Stomach (tissue), 9 donors: ENCODE measurements around the gene GCNT1. TPM values are rescaled to one million over a fixed set of nuclear protein-coding genes. Genes with fewer than 3 reads are reported as not detected.

Experiments
- DNase-seq, 2 donors: peaks; one replicate each; pipeline versions ENCODE4 v3.0.0 to v3.0.0-alpha.2; 2013 to 2019
- H3K27ac ChIP-seq, 5 donors: fragments of 200-600 bp in 4 of 5; sonication (generic) in 4 of 5; one replicate each; pipeline ENCODE4 v1.5.1; 2013 to 2019; ENCODE audit warnings: mild to moderate bottlenecking in 1 of 5, moderate library complexity in 1 of 5
- H3K27me3 ChIP-seq, 3 donors: fragments of 200-600 bp; sonication (generic); one replicate each; pipeline ENCODE4 v1.5.1; 2017 to 2019; ENCODE audit warnings: mixed run types in 1 of 3
- H3K36me3 ChIP-seq, 4 donors: fragments of 200-600 bp; sonication (generic); 1 replicate in 3 of 4; 2 replicates in 1 of 4; pipeline ENCODE4 v1.5.1; 2016 to 2019
- H3K4me1 ChIP-seq, 4 donors: fragments of 200-600 bp; sonication (generic); one replicate each; pipeline ENCODE4 v1.5.1; 2016 to 2019
- H3K4me3 ChIP-seq, 4 donors: fragments of 200-600 bp; sonication (generic) in 3 of 4; one replicate each; pipeline ENCODE4 v1.5.1; 2016 to 2019; ENCODE audit warnings: mild to moderate bottlenecking in 1 of 4
- H3K9me3 ChIP-seq, 4 donors: fragments of 200-600 bp; sonication (generic); one replicate each; pipeline ENCODE4 v1.5.1; 2016 to 2019
- CTCF ChIP-seq, 7 experiments: fragments of 450-650 bp in 4 of 7; fragments of 200-600 bp in 3 of 7; sonication (generic) in 3 of 7; IDR thresholded peaks; one replicate each; pipeline ENCODE4 v1.5.1; 2016 to 2019; ENCODE audit warnings: antibody characterized with exemption in 7 of 7, control low read depth in 2 of 7, mild to moderate bottlenecking in 1 of 7
- EP300 ChIP-seq: sonication (generic); formaldehyde crosslinking; IDR thresholded peaks from one replicate; pipeline ENCODE4 v1.6.1; 2017; ENCODE audit warnings: antibody characterized with exemption
- POLR2A ChIP-seq, 4 donors: fragments of 450-650 bp; IDR thresholded peaks; one replicate each; pipeline ENCODE4 v1.6.1; 2016; ENCODE audit warnings: antibody characterized with exemption in 4 of 4, control low read depth in 2 of 4, mild to moderate bottlenecking in 1 of 4, moderate library complexity in 1 of 4
- POLR2AphosphoS5 ChIP-seq, 3 donors: sonication (generic); formaldehyde crosslinking; IDR thresholded peaks; one replicate each; pipeline ENCODE4 v1.6.1; 2016; ENCODE audit warnings: antibody characterized with exemption in 3 of 3
- WGBS, 5 donors: extraction: QIAGEN DNeasy Blood & Tissue Kit in 3 of 5; methylation state at CpG; one replicate each; pipeline versions ENCODE4 v1.1.5 to v1.1.7; 2013 to 2018; 5-methylcytosine and 5-hydroxymethylcytosine counted together
- intact Hi-C: fragments of 100-400 bp; cut with DNase I; formaldehyde crosslinking; loops from one replicate; pipeline ENCODE4 v1.15.1; 2023; ENCODE audit warnings: low total_unique reads
- polyA plus RNA-seq, 3 donors: library from polyadenylated mRNA; stranded (reverse); fragments of 200-250 nt; gene quantifications; one replicate each; pipeline ENCODE4 v1.2.3, GENCODE V29; 2013
- total RNA-seq, 5 donors: library from RNA; depleted of rRNA; stranded (reverse); fragments of >200 nt; gene quantifications; one replicate each; pipeline versions ENCODE4 v1.1.0 to v1.2.3, GENCODE V29; 2014 to 2016
- donor health status: healthy with polysubstance abuse.
- donor health status: Bipolar disorder and iron deficiency.
- donor health status: healthy.

Gene GCNT1
- total and polyA plus RNA-seq, 8 donors = 3.1 to 136 (median 11.6) TPM

- no peak for DNase-seq
- H3K4me1 ChIP-seq = no peaks in the 10 kb centered on the region
- no peaks in the 10 kb centered on the region for H3K9me3 ChIP-seq
- no peaks in the 10 kb centered on the region for H3K36me3 ChIP-seq
- TF ChIP-seq POLR2A (IDR thresholded peaks at IDR 0.05) = no peak
- TF ChIP-seq EP300 = no peak
- TF ChIP-seq POLR2AphosphoS5 (IDR thresholded peaks at IDR 0.05) = no peak
- TF ChIP-seq CTCF (IDR thresholded peaks at IDR 0.05) = no peak
- 67 to 96% (median 79%) methylated on average over 1 of the region's 1 CpG for WGBS, 5 donors
- H3K4me3 ChIP-seq = no peak overlapping the region
- no peak overlapping the region for H3K27ac ChIP-seq
- intact Hi-C loops = no loop called here
- H3K27me3 ChIP-seq = no peaks in the 10 kb centered on the region
These were observed 51.1 kb downstream of the GCNT1 start for GRCh38 chr9:76510041-76510440.

- H3K27ac ChIP-seq = no peak overlapping the region
- WGBS, 5 donors = 70 to 89% (median 83%) methylated on average over 2 of the region's 2 CpGs
- DNase-seq = no peak
- no peak overlapping the region for H3K4me3 ChIP-seq
- H3K27me3 ChIP-seq = no peaks in the 10 kb centered on the region
- H3K4me1 ChIP-seq = no peaks in the 10 kb centered on the region
- intact Hi-C loops = no loop called here
- TF ChIP-seq POLR2AphosphoS5 (IDR thresholded peaks at IDR 0.05) = no peak
- no peak for TF ChIP-seq EP300
- no peak for TF ChIP-seq CTCF (IDR thresholded peaks at IDR 0.05)
- no peak for TF ChIP-seq POLR2A (IDR thresholded peaks at IDR 0.05)
- no peaks in the 10 kb centered on the region for H3K36me3 ChIP-seq
- no peaks in the 10 kb centered on the region for H3K9me3 ChIP-seq
These were observed 51.5 kb downstream of the GCNT1 start for GRCh38 chr9:76510446-76510845.

GRCh38 chr9:76512826-76513225 is 53.8 kb downstream of the GCNT1 start:
- Histone ChIP-seq H3K36me3 (no peaks in the 10 kb centered on the region), H3K4me3 (no peak overlapping the region), H3K9me3 (no peaks in the 10 kb centered on the region), H3K27me3 (no peaks in the 10 kb centered on the region), H3K27ac (no peak overlapping the region), H3K4me1 (no peaks in the 10 kb centered on the region)
- intact Hi-C loops = no loop called here
- WGBS, 5 donors = 56 to 93% (median 74%) methylated on average over 1 of the region's 1 CpG
- DNase-seq = no peak
- TF ChIP-seq CTCF (IDR thresholded peaks at IDR 0.05) (no peak), EP300 (no peak)

- Histone ChIP-seq H3K27me3 (no peaks in the 10 kb centered on the region), H3K4me3 (no peak overlapping the region), H3K9me3 (no peaks in the 10 kb centered on the region), H3K27ac (no peak overlapping the region), H3K4me1 (no peaks in the 10 kb centered on the region), H3K36me3 (no peaks in the 10 kb centered on the region)
- TF ChIP-seq CTCF (IDR thresholded peaks at IDR 0.05) (no peak), EP300 (no peak), POLR2AphosphoS5 (IDR thresholded peaks at IDR 0.05) (no peak), POLR2A (IDR thresholded peaks at IDR 0.05) (no peak)
- intact Hi-C loops = no loop called here
- 56 to 72% (median 64%) methylated on average over 6 of the region's 6 CpGs for WGBS, 5 donors
- no peak for DNase-seq
These were observed 57.4 kb downstream of the GCNT1 start for GRCh38 chr9:76516350-76516749.

- Histone ChIP-seq H3K36me3 (no peaks in the 10 kb centered on the region), H3K27ac (no peak overlapping the region), H3K4me1 (no peaks in the 10 kb centered on the region), H3K9me3 (no peaks in the 10 kb centered on the region), H3K4me3 (no peak overlapping the region), H3K27me3 (no peaks in the 10 kb centered on the region)
- WGBS, 5 donors = 72 to 83% (median 79%) methylated on average over 3 of the region's 3 CpGs
- TF ChIP-seq CTCF (IDR thresholded peaks at IDR 0.05) (no peak), POLR2AphosphoS5 (IDR thresholded peaks at IDR 0.05) (no peak), POLR2A (IDR thresholded peaks at IDR 0.05) (no peak), EP300 (no peak)
- intact Hi-C loops = no loop called here
- DNase-seq = no peak
These were observed 57.9 kb downstream of the GCNT1 start for GRCh38 chr9:76516871-76517270.
